Fibroblast of lung (primary cell): Measurements from ENCODE around the gene KRT4. TPM values are rescaled to one million over a fixed set of nuclear protein-coding genes. Genes with fewer than 3 reads are reported as not detected.

Experiments
- DNase-seq, 2 donors: peaks; one replicate each; pipeline versions ENCODE4 v3.0.0 to v3.0.0-alpha.2; 2010; ENCODE audit warnings: low read depth in 2 of 2
- H2AFZ ChIP-seq: 2 replicates; pipeline ENCODE4 v1.5.1; 2012; ENCODE audit warnings: low read length, control low read depth, inconsistent platforms
- H3K27ac ChIP-seq: 2 replicates; pipeline ENCODE4 v1.5.1; 2011; ENCODE audit warnings: low read length, control low read depth; ENCODE audit not compliant: insufficient read depth
- H3K27me3 ChIP-seq: 2 replicates; pipeline ENCODE4 v1.5.1; 2011; ENCODE audit warnings: mild to moderate bottlenecking, low read length; ENCODE audit not compliant: control insufficient read depth, insufficient read depth
- H3K36me3 ChIP-seq: 2 replicates; pipeline ENCODE4 v1.5.1; 2011; ENCODE audit warnings: low read length; ENCODE audit not compliant: control insufficient read depth, insufficient read depth
- H3K4me1 ChIP-seq: 2 replicates; pipeline ENCODE4 v1.5.1; 2011; ENCODE audit warnings: low read length; ENCODE audit not compliant: control insufficient read depth, insufficient read depth; ENCODE audit errors: extremely low read depth
- H3K4me2 ChIP-seq: 2 replicates; pipeline ENCODE4 v1.5.1; 2011; ENCODE audit warnings: low read length, control low read depth; ENCODE audit not compliant: insufficient read depth; ENCODE audit errors: extremely low read depth
- H3K4me3 ChIP-seq, 4 experiments: fragments of 200-600 bp in 1 of 4; sonication (generic) in 1 of 4; replicated peaks in 1 of 4; 2 replicates each; pipeline ENCODE4 v1.5.1; 2011 to 2016; ENCODE audit warnings: low read length in 4 of 4, low read depth in 3 of 4, mild to moderate bottlenecking in 3 of 4, control low read depth in 2 of 4, inconsistent platforms in 1 of 4, mixed read lengths in 1 of 4; ENCODE audit not compliant: insufficient read depth in 1 of 4; ENCODE audit errors: control extremely low read depth in 1 of 4
- H3K79me2 ChIP-seq: 2 replicates; pipeline ENCODE4 v1.5.1; 2012; ENCODE audit warnings: mild to moderate bottlenecking, low read length, inconsistent platforms; ENCODE audit not compliant: control insufficient read depth, insufficient read depth
- H3K9ac ChIP-seq: 2 replicates; pipeline ENCODE4 v1.5.1; 2011; ENCODE audit warnings: mild to moderate bottlenecking, low read length, control low read depth; ENCODE audit not compliant: insufficient read depth
- H3K9me3 ChIP-seq: 2 replicates; pipeline ENCODE4 v1.5.1; 2012; ENCODE audit warnings: low read depth, low read length; ENCODE audit not compliant: control insufficient read depth, insufficient read depth
- H4K20me1 ChIP-seq: 2 replicates; pipeline ENCODE4 v1.5.1; 2011; ENCODE audit warnings: low read length; ENCODE audit not compliant: control insufficient read depth, insufficient read depth; ENCODE audit errors: extremely low read depth
- CTCF ChIP-seq, 2 donors: IDR thresholded peaks in 1 of 2; conservative IDR thresholded peaks in 1 of 2; 1 replicate in 1 of 2; 2 replicates in 1 of 2; pipeline ENCODE4 v1.5.1; 2011 to 2012; ENCODE audit warnings: low read length in 2 of 2, control low read depth in 1 of 2, inconsistent platforms in 1 of 2, low read depth in 1 of 2, mild to moderate bottlenecking in 1 of 2
- EZH2 ChIP-seq: IDR thresholded peaks from 2 replicates; pipeline ENCODE4 v1.5.1; 2012; ENCODE audit warnings: low read length, control low read depth, mild to moderate bottlenecking; ENCODE audit errors: missing control alignments
- polyA plus RNA-seq, 2 donors: library from polyadenylated mRNA; depleted of rRNA in 1 of 2; stranded (reverse) in 1 of 2; unstranded in 1 of 2; fragments of >200 nt; gene quantifications; 2 replicates each; pipeline ENCODE4 v1.2.1, GENCODE V29; 2011 to 2012; ENCODE audit warnings: missing spikeins in 1 of 2
- total RNA-seq: library from RNA; depleted of rRNA; stranded (reverse); fragments of >200 nt; gene quantifications from 2 replicates; pipeline ENCODE4 v1.2.1, GENCODE V29; 2014

KRT4 gene
- total and polyA plus RNA-seq, 2 donors (not counting 1 experiment from before 2014, with no cell fraction given), result under 0.01 to 0.23 TPM

GRCh38 chr12:52789637-52790426 lies 24.1 kb downstream of the KRT4 start:
- no peaks in the 10 kb centered on the region for H3K36me3 ChIP-seq
- peaks cover 17% of the 10 kb centered on the region for H3K27me3 ChIP-seq
- DNase-seq, result peak in 1 of 2 donors; percentile 11
- no peak for TF ChIP-seq EZH2
- TF ChIP-seq CTCF (conservative IDR thresholded peaks at IDR 0.05 in 1 of 2, IDR thresholded peaks at IDR 0.05 in 1 of 2; ENCODE audit: low read depth in 1 of 2, low read length in 2 of 2), result no peak
- no peaks in the 10 kb centered on the region for H4K20me1 ChIP-seq
- H3K4me1 ChIP-seq, result no peaks in the 10 kb centered on the region
- H3K9ac ChIP-seq, result no peak overlapping the region
- H3K79me2 ChIP-seq, result no peaks in the 10 kb centered on the region
- H3K27ac ChIP-seq, result no peak overlapping the region
- no peak overlapping the region for H3K4me3 ChIP-seq
- H2AFZ ChIP-seq, result no peak overlapping the region
- no peaks in the 10 kb centered on the region for H3K9me3 ChIP-seq
- no peak overlapping the region for H3K4me2 ChIP-seq

- no peak for DNase-seq
- Histone ChIP-seq H3K9me3 (no peaks in the 10 kb centered on the region), H2AFZ (no peak overlapping the region), H3K27me3 (peaks cover 17% of the 10 kb centered on the region), H3K79me2 (no peaks in the 10 kb centered on the region), H3K4me3 (no peak overlapping the region), H4K20me1 (no peaks in the 10 kb centered on the region), H3K27ac (no peak overlapping the region), H3K4me1 (no peaks in the 10 kb centered on the region), H3K36me3 (no peaks in the 10 kb centered on the region), H3K9ac (no peak overlapping the region), H3K4me2 (no peak overlapping the region)
- no peak for TF ChIP-seq EZH2
- TF ChIP-seq CTCF (conservative IDR thresholded peaks at IDR 0.05 in 1 of 2, IDR thresholded peaks at IDR 0.05 in 1 of 2; ENCODE audit: low read depth in 1 of 2, low read length in 2 of 2), result no peak
Measured at GRCh38 chr12:52788876-52789636, 24.9 kb downstream of the KRT4 start.

- H3K9ac ChIP-seq, result no peak overlapping the region
- peaks cover 17% of the 10 kb centered on the region for H3K27me3 ChIP-seq
- H3K4me3 ChIP-seq, result no peak overlapping the region
- TF ChIP-seq EZH2 (no peak), CTCF (conservative IDR thresholded peaks at IDR 0.05 in 1 of 2, IDR thresholded peaks at IDR 0.05 in 1 of 2; ENCODE audit: low read depth in 1 of 2, low read length in 2 of 2) (no peak)
- no peaks in the 10 kb centered on the region for H3K9me3 ChIP-seq
- no peak overlapping the region for H3K4me2 ChIP-seq
- no peak for DNase-seq
- H2AFZ ChIP-seq, result no peak overlapping the region
- no peaks in the 10 kb centered on the region for H3K36me3 ChIP-seq
- no peak overlapping the region for H3K27ac ChIP-seq
- H3K4me1 ChIP-seq, result no peaks in the 10 kb centered on the region
- no peaks in the 10 kb centered on the region for H4K20me1 ChIP-seq
- H3K79me2 ChIP-seq, result no peaks in the 10 kb centered on the region
Measured at GRCh38 chr12:52788192-52788875, 25.6 kb downstream of the KRT4 start.
